Natural killer cell (primary cell): Measurements from ENCODE around the gene ACTRT2. TPM values are rescaled to one million over a fixed set of nuclear protein-coding genes. Genes with fewer than 3 reads are reported as not detected.

ENCODE experiments used
- ATAC-seq, 3 donors: fragments of 150-1000 bp in 2 of 3; fragments of 200-7000 bp in 1 of 3; cut with Tn5 transposase; 1 replicate in 1 of 3; 2 replicates in 2 of 3; pipeline ENCODE4 v1.10.0; 2021; ENCODE audit warnings: mild to moderate bottlenecking in 2 of 3, moderate library complexity in 2 of 3
- DNase-seq, 2 donors: peaks; one replicate each; pipeline versions ENCODE4 v3.0.0 to v3.0.0-alpha.2; 2013 to 2021; ENCODE audit warnings: mixed read lengths in 1 of 2
- H3K27ac ChIP-seq: one replicate; pipeline ENCODE4 v1.5.1; 2013; ENCODE audit warnings: mild to moderate bottlenecking, low read length
- H3K27me3 ChIP-seq: one replicate; pipeline ENCODE4 v1.6.1; 2013; ENCODE audit warnings: low read length; ENCODE audit not compliant: control insufficient read depth, insufficient read depth
- H3K36me3 ChIP-seq: one replicate; pipeline ENCODE4 v1.6.1; 2013; ENCODE audit warnings: low read length; ENCODE audit not compliant: control insufficient read depth, insufficient read depth
- H3K4me1 ChIP-seq: one replicate; pipeline ENCODE4 v1.6.1; 2013; ENCODE audit warnings: low read length; ENCODE audit not compliant: control insufficient read depth, insufficient read depth
- H3K4me3 ChIP-seq: one replicate; pipeline ENCODE4 v1.5.1; 2013; ENCODE audit warnings: low read length
- H3K9me3 ChIP-seq: one replicate; pipeline ENCODE4 v1.6.1; 2013; ENCODE audit warnings: low read length; ENCODE audit not compliant: control insufficient read depth, insufficient read depth
- H3K27ac Mint-ChIP-seq, 2 donors: one replicate each; pipeline ENCODE4 v1.8.0; 2022; ENCODE audit warnings: mild to moderate bottlenecking in 2 of 2, mixed read lengths in 2 of 2, moderate library complexity in 1 of 2
- H3K27me3 Mint-ChIP-seq, 2 donors: one replicate each; pipeline ENCODE4 v1.8.0; 2022; ENCODE audit warnings: low read depth in 2 of 2, mixed read lengths in 2 of 2
- H3K36me3 Mint-ChIP-seq: one replicate; pipeline ENCODE4 v1.8.0; 2022; ENCODE audit warnings: mixed read lengths
- H3K4me1 Mint-ChIP-seq, 2 donors: one replicate each; pipeline ENCODE4 v1.8.0; 2022; ENCODE audit warnings: mixed read lengths in 2 of 2
- H3K4me3 Mint-ChIP-seq: one replicate; pipeline ENCODE4 v1.8.0; 2022; ENCODE audit warnings: mild to moderate bottlenecking, moderate library complexity, mixed read lengths
- H3K9me3 Mint-ChIP-seq, 2 donors: one replicate each; pipeline ENCODE4 v1.8.0; 2022; ENCODE audit warnings: mixed read lengths in 2 of 2
- CTCF ChIP-seq: fragments of 200-600 bp; IDR thresholded peaks from one replicate; pipeline ENCODE4 v1.8.0; 2022; ENCODE audit warnings: antibody characterized with exemption
- WGBS: methylation state at CpG from one replicate; pipeline ENCODE4 v1.1.7; 2013; ENCODE audit warnings: missing lambda C conversion rate; ENCODE audit not compliant: insufficient coverage; 5-methylcytosine and 5-hydroxymethylcytosine counted together
- intact Hi-C: fragments of 100-400 bp; cut with micrococcal nuclease; formaldehyde crosslinking; loops from one replicate; pipeline ENCODE4 v1.14.2; 2022
- total RNA-seq, 4 donors: library from RNA; stranded (reverse); fragments of 120-200 nt in 1 of 4; gene quantifications; one replicate each; pipeline versions ENCODE4 v1.2.3 to v1.2.4, GENCODE V29; 2013 to 2022

Gene ACTRT2
- total RNA-seq, 3 donors from 2014 or later (not counting 1 experiment from before 2014, with no cell fraction given) = not detected

DNA sequence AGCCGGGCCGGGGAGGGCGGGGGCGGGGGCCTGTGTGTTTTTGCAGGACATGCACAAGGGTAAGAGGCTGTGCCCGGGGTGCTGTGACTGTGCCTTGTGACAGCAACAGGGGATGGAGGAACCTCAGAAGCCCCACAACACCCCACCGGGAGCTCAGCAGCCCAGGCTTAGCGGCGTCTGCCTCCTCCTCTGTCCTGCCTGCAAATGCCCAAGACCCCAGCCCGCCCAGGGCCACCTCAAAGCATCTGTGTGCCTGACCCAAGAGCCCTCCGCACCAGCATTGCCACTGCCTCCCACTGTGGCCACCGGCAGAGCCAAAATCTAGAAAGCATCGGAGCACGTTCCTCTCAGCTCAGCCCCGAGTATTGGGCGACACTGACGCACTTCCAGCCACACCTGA lies 2.7 kb upstream of the ACTRT2 start:
- WGBS = 88% methylated on average over 16 of the region's 16 CpGs
- Histone ChIP-seq H3K4me3 (no peak overlapping the region), H3K27me3 (no peaks in the 10 kb centered on the region), H3K27ac (no peak overlapping the region), H3K36me3 (no peaks in the 10 kb centered on the region), H3K9me3 (no peaks in the 10 kb centered on the region), H3K4me1 (no peaks in the 10 kb centered on the region)
- no peak for ATAC-seq
- no peaks in the 10 kb centered on the region for H3K9me3 Mint-ChIP-seq
- no peaks in the 10 kb centered on the region for H3K36me3 Mint-ChIP-seq
- H3K27ac Mint-ChIP-seq = no peak overlapping the region
- TF ChIP-seq CTCF = no peak
- no peak overlapping the region for H3K4me3 Mint-ChIP-seq
- intact Hi-C loops = no loop called here
- no peak for DNase-seq
- H3K4me1 Mint-ChIP-seq = no peaks in the 10 kb centered on the region
- no peaks in the 10 kb centered on the region for H3K27me3 Mint-ChIP-seq

GRCh38 chr1:3019007-3019515 lies 2.2 kb upstream of the ACTRT2 start:
- no peak overlapping the region for H3K4me3 Mint-ChIP-seq
- no peak overlapping the region for H3K27ac Mint-ChIP-seq
- no peak for ATAC-seq
- 90% methylated on average over 11 of the region's 11 CpGs for WGBS
- Histone ChIP-seq H3K4me3 (no peak overlapping the region), H3K36me3 (no peaks in the 10 kb centered on the region), H3K9me3 (no peaks in the 10 kb centered on the region), H3K27me3 (no peaks in the 10 kb centered on the region), H3K4me1 (no peaks in the 10 kb centered on the region), H3K27ac (no peak overlapping the region)
- intact Hi-C loops = no loop called here
- H3K36me3 Mint-ChIP-seq = no peaks in the 10 kb centered on the region
- no peaks in the 10 kb centered on the region for H3K27me3 Mint-ChIP-seq
- TF ChIP-seq CTCF = no peak
- H3K9me3 Mint-ChIP-seq = no peaks in the 10 kb centered on the region
- no peak for DNase-seq
- H3K4me1 Mint-ChIP-seq = no peaks in the 10 kb centered on the region

GRCh38 chr1:3019516-3020051 lies 1.7 kb upstream of the ACTRT2 start:
- 91% methylated on average over 24 of the region's 24 CpGs for WGBS
- intact Hi-C loops = no loop called here
- Mint-ChIP-seq H3K9me3 (no peaks in the 10 kb centered on the region), H3K27me3 (no peaks in the 10 kb centered on the region), H3K27ac (no peak overlapping the region), H3K4me3 (no peak overlapping the region), H3K4me1 (no peaks in the 10 kb centered on the region), H3K36me3 (no peaks in the 10 kb centered on the region)
- Histone ChIP-seq H3K9me3 (no peaks in the 10 kb centered on the region), H3K4me1 (no peaks in the 10 kb centered on the region), H3K27me3 (no peaks in the 10 kb centered on the region), H3K4me3 (no peak overlapping the region), H3K27ac (no peak overlapping the region), H3K36me3 (no peaks in the 10 kb centered on the region)
- DNase-seq (no peak), ATAC-seq (no peak)
- TF ChIP-seq CTCF = no peak

- intact Hi-C loops = no loop called here
Measured at GRCh38 chr1:3020263-3020909, 881 bp upstream of the ACTRT2 start.

More at GRCh38 chr1:3020263-3020909, 881 bp upstream of the ACTRT2 start:
- ATAC-seq (no peak), DNase-seq (no peak)
- no peaks in the 10 kb centered on the region for H3K4me1 Mint-ChIP-seq
- no peak overlapping the region for H3K27ac Mint-ChIP-seq
- no peak overlapping the region for H3K4me3 Mint-ChIP-seq
- WGBS = 83% methylated on average over 12 of the region's 12 CpGs
- Histone ChIP-seq H3K36me3 (no peaks in the 10 kb centered on the region), H3K27ac (no peak overlapping the region), H3K4me3 (no peak overlapping the region), H3K9me3 (no peaks in the 10 kb centered on the region), H3K27me3 (no peaks in the 10 kb centered on the region), H3K4me1 (no peaks in the 10 kb centered on the region)
- no peak for TF ChIP-seq CTCF
- no peaks in the 10 kb centered on the region for H3K27me3 Mint-ChIP-seq
- no peaks in the 10 kb centered on the region for H3K36me3 Mint-ChIP-seq
- H3K9me3 Mint-ChIP-seq = no peaks in the 10 kb centered on the region
